Activated CD8-positive, alpha-beta T cell treated with anti-CD3 and anti-CD28 coated beads for 36 hours (primary cell): ENCODE data around the gene KIRREL3. TPM values are rescaled to one million over a fixed set of nuclear protein-coding genes. Genes with fewer than 3 reads are reported as not detected.

Experiments
- ATAC-seq: fragments of 200-7000 bp; cut with Tn5 transposase; one replicate; pipeline ENCODE4 v1.10.0; 2021; ENCODE audit warnings: mild to moderate bottlenecking, moderate library complexity
- CTCF ChIA-PET: fragments of 350-600 bp; sonication (Branson Sonifier 250); formaldehyde crosslinking; loops from one replicate; lab custom pipeline; 2021; ENCODE audit warnings: antibody characterized with exemption; lab: Charles Lee
- POLR2A ChIA-PET: fragments of 350-600 bp; sonication (Branson Sonifier 250); formaldehyde crosslinking; loops from one replicate; lab custom pipeline; 2021; ENCODE audit warnings: antibody characterized with exemption; lab: Charles Lee
- DNase-seq: peaks from one replicate; pipeline ENCODE4 v3.0.0-alpha.2; 2020
- H3K27ac Mint-ChIP-seq: one replicate; pipeline ENCODE4 v1.8.0; 2021; ENCODE audit warnings: mild to moderate bottlenecking, mixed read lengths
- H3K27me3 Mint-ChIP-seq: one replicate; pipeline ENCODE4 v1.8.0; 2021; ENCODE audit warnings: mixed read lengths
- H3K36me3 Mint-ChIP-seq: one replicate; pipeline ENCODE4 v1.8.0; 2021; ENCODE audit warnings: low read depth, mixed read lengths
- H3K4me1 Mint-ChIP-seq: one replicate; pipeline ENCODE4 v1.8.0; 2021; ENCODE audit warnings: low read depth, mixed read lengths
- H3K4me3 Mint-ChIP-seq: one replicate; pipeline ENCODE4 v1.8.0; 2021; ENCODE audit warnings: mild to moderate bottlenecking, moderate library complexity, mixed read lengths
- H3K9me3 Mint-ChIP-seq: one replicate; pipeline ENCODE4 v1.8.0; 2021; ENCODE audit warnings: mixed read lengths
- intact Hi-C: fragments of 100-400 bp; cut with micrococcal nuclease; formaldehyde crosslinking; loops from one replicate; pipeline ENCODE4 v1.10.0; 2022
- total RNA-seq, 2 experiments: library from RNA; stranded (reverse); gene quantifications; one replicate each; pipeline ENCODE4 v1.2.3, GENCODE V29; 2021
- TF ChIP-seq, protein P1 (sequence below): fragments of 200-600 bp; IDR thresholded peaks from one replicate; pipeline ENCODE4 v1.8.0; 2022; ENCODE audit warnings: antibody characterized with exemption, mild to moderate bottlenecking

Gene KIRREL3
- total RNA-seq, 2 experiments from 2014 or later = not detected

DNA sequence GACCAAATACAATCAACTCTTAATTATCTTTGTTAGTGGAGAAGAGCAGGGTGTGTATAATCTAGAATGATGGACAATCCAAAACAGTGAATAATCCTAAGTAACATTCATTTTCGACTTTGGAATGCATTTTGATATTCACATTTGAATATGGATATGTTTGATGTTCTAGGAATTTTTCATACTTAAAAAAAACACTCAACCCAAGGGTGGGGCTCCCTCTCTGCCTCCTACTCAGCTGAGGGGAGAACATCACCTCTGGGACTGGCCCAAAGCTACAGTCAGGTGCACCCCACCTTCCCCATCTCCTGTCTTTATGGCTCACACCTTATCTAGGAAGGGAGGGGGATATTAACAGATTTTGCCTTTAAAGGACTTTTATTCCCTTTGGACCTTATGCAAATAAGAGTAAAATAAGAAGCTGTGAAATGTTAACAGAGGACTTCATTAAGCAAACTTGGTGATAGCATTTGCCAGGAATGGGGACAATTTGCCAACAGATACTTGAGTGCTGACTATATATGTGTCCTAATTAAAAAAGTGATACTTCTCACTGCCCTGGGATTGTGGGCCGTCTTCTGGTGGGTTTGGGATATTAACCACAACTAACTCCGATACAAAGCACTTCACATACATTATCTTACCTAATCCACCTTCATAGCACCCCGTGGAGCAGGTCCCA lies 458.1 kb downstream of the KIRREL3 start:
- Mint-ChIP-seq H3K36me3 (no peaks in the 10 kb centered on the region), H3K27me3 (peaks cover 9% of the 10 kb centered on the region), H3K4me1 (no peaks in the 10 kb centered on the region), H3K4me3 (no peak overlapping the region), H3K9me3 (no peaks in the 10 kb centered on the region), H3K27ac (no peak overlapping the region)
- no peak for ATAC-seq
- intact Hi-C loops = no loop called here
- TF ChIP-seq, protein P1, sequence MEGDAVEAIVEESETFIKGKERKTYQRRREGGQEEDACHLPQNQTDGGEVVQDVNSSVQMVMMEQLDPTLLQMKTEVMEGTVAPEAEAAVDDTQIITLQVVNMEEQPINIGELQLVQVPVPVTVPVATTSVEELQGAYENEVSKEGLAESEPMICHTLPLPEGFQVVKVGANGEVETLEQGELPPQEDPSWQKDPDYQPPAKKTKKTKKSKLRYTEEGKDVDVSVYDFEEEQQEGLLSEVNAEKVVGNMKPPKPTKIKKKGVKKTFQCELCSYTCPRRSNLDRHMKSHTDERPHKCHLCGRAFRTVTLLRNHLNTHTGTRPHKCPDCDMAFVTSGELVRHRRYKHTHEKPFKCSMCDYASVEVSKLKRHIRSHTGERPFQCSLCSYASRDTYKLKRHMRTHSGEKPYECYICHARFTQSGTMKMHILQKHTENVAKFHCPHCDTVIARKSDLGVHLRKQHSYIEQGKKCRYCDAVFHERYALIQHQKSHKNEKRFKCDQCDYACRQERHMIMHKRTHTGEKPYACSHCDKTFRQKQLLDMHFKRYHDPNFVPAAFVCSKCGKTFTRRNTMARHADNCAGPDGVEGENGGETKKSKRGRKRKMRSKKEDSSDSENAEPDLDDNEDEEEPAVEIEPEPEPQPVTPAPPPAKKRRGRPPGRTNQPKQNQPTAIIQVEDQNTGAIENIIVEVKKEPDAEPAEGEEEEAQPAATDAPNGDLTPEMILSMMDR = no peak
- no peak for DNase-seq
- ChIA-PET POLR2A (no interaction called here), CTCF (no interaction called here)

DNA sequence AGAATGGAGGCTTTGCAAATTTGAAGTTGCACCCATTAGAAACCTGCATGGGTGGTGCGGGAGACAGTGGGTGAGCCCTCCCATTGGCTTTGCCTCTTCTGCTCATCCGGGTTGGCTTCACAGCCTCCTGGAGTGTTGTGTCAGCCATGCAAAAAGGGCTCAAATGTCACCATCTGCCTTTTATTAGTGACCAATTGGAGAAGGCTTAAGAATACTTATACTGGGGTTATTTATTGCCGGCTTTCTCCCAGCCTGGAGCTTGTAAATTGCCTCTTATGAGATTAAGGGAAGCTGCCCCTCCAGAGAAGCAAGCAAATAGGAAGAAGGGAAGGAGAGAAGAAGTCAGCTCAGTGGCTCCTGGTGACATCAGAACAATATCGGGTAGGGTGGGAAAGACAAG lies 462.5 kb downstream of the KIRREL3 start:
- Mint-ChIP-seq H3K9me3 (no peaks in the 10 kb centered on the region), H3K27me3 (peaks cover 4% of the 10 kb centered on the region), H3K4me1 (no peaks in the 10 kb centered on the region), H3K36me3 (no peaks in the 10 kb centered on the region), H3K27ac (no peak overlapping the region), H3K4me3 (no peak overlapping the region)
- intact Hi-C loops = no loop called here
- DNase-seq = no peak
- ATAC-seq = no peak
- TF ChIP-seq, protein P1 = no peak
- CTCF ChIA-PET = no interaction called here
- POLR2A ChIA-PET = no interaction called here

DNA sequence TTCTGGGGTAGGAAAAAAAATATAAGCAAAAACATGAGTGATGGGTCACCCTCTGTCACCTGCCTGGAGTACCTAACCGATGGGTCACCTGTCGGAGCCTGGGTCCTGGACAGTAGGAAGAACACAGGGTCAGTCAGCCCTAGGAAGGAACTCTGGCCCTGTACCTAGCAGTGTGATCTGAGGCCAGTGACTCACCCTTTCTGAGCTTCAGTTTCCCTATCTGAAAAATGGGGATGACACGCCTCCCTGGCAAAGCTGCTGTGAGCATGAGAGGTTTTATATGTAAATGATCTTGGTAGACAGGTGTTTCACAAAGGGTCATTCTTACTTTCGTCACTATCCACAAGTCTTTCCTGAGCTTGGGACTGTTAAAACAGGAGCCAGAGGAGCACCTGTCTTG lies 463.1 kb downstream of the KIRREL3 start:
- POLR2A ChIA-PET = no interaction called here
- Mint-ChIP-seq H3K4me1 (no peaks in the 10 kb centered on the region), H3K4me3 (no peak overlapping the region), H3K27me3 (peaks cover 4% of the 10 kb centered on the region), H3K36me3 (no peaks in the 10 kb centered on the region), H3K9me3 (no peaks in the 10 kb centered on the region), H3K27ac (no peak overlapping the region)
- DNase-seq = no peak
- intact Hi-C loops = no loop called here
- no peak for ATAC-seq
- TF ChIP-seq, protein P1 = no peak
- CTCF ChIA-PET = no interaction called here

DNA sequence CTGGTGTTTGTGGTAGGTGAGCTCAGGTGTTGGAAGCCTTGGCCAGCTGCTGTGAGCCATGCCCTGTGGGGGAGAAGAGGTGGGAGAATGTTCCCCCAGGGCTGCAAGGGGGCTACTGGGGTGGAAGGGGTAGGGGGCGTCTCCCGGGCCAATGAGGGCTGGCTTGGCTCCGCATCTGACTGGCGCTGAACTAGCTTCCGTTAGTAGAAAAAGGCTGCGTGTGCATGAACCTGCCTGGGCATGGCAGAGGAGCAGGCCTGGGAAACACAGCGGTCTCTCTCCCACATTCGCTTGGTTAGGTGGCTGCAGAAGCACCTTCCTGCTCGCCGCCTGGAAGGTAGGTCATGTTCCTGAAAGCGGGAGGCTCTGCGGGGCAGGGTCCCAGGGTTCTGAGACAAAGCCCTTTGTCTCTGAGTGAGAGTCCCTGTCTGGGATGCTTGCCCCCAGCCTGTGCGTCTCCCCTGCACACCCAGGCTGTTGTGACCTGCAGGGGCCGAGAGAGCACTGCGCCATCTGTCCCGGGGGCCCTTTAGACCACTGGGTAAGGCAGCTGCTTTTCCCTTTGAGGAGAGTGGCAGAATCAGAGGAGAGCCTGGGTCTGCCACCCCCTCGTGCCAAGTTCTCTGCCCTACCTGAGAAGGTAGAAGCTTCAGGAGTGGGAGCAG lies 466.3 kb downstream of the KIRREL3 start:
- H3K9me3 Mint-ChIP-seq = no peaks in the 10 kb centered on the region
- CTCF ChIA-PET = no interaction called here
- no peaks in the 10 kb centered on the region for H3K4me1 Mint-ChIP-seq
- H3K27ac Mint-ChIP-seq = no peak overlapping the region
- ATAC-seq (no peak), DNase-seq (no peak)
- no peak overlapping the region for H3K4me3 Mint-ChIP-seq
- intact Hi-C loops = no loop called here
- H3K36me3 Mint-ChIP-seq = no peaks in the 10 kb centered on the region
- POLR2A ChIA-PET = no interaction called here
- TF ChIP-seq, protein P1 = no peak
- H3K27me3 Mint-ChIP-seq = peaks cover 1% of the 10 kb centered on the region

DNA sequence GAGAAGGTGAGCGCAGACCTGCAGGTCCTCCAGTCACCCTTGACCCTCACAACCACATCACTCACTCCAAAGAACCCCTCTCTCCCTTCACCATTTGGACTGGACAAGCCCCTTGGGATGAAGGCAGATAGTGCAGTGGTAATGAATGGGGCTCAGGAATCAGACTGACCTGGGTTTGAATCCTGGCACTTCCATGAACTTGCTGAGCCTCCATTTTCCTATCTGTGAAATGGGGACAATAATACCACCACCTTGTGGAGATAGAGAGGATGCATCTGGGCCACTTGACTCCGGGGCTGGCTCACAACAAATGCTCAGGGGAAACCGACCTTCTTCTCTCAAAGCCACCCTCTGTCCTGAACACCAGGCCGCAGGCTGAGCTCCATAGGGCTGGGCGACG lies 467.0 kb downstream of the KIRREL3 start:
- no peak for ATAC-seq
- ChIA-PET POLR2A (no interaction called here), CTCF (no interaction called here)
- Mint-ChIP-seq H3K36me3 (no peaks in the 10 kb centered on the region), H3K4me1 (no peaks in the 10 kb centered on the region), H3K4me3 (no peak overlapping the region), H3K27me3 (no peaks in the 10 kb centered on the region), H3K27ac (no peak overlapping the region), H3K9me3 (no peaks in the 10 kb centered on the region)
- TF ChIP-seq, protein P1 = no peak
- DNase-seq = no peak
- intact Hi-C loops = no loop called here
